Breast epithelium (tissue), 3 donors: Measurements from ENCODE around the gene TOR1A.

ENCODE experiments used
- POLR2AphosphoS5 ChIP-seq, 3 donors: sonication (generic); formaldehyde crosslinking; IDR thresholded peaks; one replicate each; pipeline ENCODE4 v1.6.1; 2017; ENCODE audit warnings: antibody characterized with exemption in 3 of 3
- TF ChIP-seq, protein P1 (sequence below), 3 donors: fragments of 450-650 bp; IDR thresholded peaks; one replicate each; pipeline ENCODE4 v1.5.1; 2016 to 2017; ENCODE audit warnings: antibody characterized with exemption in 3 of 3, mild to moderate bottlenecking in 3 of 3, moderate library complexity in 3 of 3

DNA sequence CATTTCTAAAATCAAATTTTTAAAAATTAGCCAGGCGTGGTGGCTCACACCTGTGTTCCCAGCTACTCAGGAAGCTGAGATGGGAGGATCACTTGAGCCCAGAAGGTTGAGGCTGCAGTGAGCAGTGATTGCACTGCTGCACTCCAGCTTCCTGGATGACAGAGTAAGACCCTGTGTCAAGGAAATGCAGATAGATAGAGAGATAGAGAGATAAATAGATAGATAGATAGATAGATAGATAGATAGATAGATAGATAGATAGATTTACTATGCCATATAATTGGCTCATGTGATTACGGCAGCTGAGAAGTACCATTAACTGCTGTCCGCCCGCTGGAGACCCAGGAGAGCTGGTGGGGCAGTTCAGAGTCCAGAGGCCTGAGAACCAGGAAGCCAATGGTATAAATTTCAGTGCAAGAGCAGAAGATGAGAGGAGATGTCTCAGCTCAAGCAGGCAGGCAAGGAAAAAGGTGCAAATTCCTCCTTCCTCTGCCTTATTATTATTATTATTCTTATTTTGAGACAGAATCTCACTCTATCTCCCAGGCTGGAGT, 58.1 kb downstream of the TOR1A start:
- TF ChIP-seq, protein P1, sequence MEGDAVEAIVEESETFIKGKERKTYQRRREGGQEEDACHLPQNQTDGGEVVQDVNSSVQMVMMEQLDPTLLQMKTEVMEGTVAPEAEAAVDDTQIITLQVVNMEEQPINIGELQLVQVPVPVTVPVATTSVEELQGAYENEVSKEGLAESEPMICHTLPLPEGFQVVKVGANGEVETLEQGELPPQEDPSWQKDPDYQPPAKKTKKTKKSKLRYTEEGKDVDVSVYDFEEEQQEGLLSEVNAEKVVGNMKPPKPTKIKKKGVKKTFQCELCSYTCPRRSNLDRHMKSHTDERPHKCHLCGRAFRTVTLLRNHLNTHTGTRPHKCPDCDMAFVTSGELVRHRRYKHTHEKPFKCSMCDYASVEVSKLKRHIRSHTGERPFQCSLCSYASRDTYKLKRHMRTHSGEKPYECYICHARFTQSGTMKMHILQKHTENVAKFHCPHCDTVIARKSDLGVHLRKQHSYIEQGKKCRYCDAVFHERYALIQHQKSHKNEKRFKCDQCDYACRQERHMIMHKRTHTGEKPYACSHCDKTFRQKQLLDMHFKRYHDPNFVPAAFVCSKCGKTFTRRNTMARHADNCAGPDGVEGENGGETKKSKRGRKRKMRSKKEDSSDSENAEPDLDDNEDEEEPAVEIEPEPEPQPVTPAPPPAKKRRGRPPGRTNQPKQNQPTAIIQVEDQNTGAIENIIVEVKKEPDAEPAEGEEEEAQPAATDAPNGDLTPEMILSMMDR (IDR thresholded peaks at IDR 0.05): no peak
- no peak for TF ChIP-seq POLR2AphosphoS5 (IDR thresholded peaks at IDR 0.05)
